GM19328 (cell line): ENCODE results near the gene SWAP70.

Experiments
- ATAC-seq: cut with Tn5 transposase; IDR thresholded peaks from one replicate; pipeline ENCODE4 v1.9.1; 2021; ENCODE audit warnings: mild to moderate bottlenecking, moderate library complexity; ENCODE audit not compliant: unreplicated experiment

The SWAP70 gene

DNA sequence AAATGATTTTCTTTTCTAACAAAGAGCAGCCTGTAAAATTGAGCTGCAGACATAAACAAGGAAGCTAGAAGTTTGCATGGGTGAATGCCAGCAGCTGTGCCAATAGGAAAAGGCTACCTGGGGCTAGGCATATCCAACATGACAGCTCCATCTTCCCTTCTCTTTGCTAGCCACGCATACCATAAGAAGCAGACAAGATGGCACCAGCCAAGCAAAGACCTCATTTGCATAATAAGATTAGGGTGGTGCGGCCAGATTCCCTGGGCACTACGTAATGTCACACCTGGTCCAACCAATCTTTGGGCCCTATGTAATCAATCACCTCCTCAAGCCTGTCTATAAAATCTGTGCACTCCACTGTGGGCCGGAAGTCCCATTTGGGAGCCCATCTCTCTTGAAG, 108.3 kb downstream of the SWAP70 start:
- ATAC-seq = no peak

DNA sequence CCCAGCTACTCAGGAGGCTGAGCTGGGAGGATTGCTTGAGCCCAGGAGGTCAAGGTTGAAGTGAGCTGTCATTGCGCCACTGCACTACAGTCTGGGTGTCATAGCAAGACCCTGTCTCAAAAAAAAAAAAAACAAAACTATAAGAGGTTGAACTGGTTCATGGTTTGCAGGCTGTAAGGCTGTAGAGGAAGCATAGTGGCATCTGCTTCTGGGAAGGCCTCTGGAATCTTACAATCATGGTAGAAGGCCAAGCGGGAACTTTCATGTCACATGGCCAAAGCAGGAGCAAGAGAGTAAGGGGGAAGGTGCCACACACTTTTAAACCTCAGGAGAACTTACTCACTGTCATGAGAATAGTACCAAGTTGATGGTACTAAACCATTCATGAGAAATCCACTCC, 109.6 kb downstream of the SWAP70 start:
- no peak for ATAC-seq

- ATAC-seq = no peak
Observed at GRCh38 chr11:9774109-9774508, 110.2 kb downstream of the SWAP70 start.

DNA sequence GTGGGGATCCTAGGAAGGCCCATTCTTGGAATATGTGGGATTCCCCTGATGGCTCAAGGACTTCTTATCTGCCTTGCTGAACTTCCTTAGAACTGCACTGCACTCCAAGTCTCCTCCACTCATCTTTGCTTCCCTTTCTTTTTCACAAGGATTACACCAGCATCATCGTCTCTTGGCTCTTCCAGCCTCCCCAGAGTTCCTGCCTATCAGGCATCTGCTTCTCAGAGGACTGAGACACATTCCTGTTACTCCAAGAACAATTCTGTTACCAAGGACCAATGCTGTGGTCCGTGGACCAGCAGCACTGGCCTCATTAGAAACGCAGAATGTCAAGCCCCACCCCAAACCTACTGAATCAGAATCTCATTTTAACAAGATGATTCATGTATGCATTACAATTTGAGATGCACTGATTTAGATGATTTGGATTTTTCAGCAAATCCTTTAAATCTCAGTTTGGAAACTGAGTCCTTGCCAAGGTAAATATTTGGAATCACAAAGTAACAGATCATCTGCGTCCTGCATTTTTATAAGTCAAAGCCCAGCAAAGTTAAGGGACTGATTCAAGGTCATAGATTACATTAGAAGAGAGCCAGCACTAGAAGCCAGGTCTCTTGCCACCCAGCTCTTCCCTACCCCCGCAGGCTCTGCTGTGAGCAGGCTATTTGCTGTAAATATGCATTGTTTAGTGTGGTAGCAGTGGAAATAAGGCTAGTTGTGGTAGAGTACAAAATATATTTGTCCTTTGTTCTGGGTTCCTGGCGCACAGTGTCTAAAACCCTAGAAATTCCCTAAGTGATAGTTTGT, 110.9 kb downstream of the SWAP70 start:
- no peak for ATAC-seq

DNA sequence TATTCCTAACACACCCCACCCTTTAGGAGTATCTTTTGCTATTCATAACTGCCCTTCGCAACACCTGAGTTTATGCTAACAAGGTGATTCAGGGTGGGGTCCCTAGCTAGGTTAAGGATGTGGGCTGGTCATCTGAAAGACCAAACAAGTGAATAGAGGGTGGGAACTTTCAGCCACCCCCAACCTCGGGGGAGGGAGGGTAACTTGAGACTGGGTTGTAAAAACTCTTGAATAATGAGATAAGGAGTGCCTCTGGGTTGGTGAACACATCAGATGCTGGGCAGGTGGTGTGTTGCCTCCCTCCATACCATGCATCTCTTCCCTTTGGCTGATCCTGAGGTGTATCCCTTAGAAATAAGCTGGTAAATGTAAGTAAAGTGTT, 111.5 kb downstream of the SWAP70 start:
- ATAC-seq = no peak

DNA sequence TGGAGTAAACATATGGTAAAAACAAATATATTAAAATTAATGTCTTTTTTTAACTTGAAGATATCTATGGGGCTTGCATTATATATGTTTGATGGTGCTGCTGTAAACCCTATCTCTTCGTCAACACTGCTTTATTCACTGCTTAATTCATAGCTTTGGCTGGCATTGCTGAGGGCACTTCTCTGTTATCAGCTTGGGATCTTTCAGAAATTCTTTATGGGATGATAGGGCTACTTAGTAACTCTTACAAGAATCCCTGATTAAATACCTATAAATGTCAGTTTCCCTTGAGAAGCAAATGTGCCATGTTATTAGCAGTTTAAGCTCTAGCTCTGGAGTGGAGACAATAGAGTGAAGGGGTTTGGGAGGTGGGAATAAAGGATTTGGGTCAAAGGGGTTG, 112.3 kb downstream of the SWAP70 start:
- ATAC-seq = no peak

DNA sequence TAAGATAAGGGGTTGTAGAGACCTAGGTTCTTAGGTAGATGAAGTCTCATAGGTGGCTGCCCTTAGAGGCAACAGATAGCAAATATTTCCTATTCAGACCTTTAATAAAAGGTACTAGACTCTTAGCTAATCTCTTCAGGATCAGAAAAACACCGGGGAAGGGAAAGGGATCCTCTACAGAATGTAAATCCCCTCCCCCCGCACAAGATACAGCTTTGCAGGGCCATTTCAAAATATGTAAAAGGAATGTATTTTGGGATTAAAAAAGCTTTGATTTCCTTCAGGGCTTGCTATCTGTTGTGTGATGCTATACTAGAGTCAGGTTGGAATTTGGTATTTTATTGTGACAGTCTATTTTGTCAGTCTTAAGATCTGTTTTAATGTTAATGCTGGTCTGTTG, 113.2 kb downstream of the SWAP70 start:
- ATAC-seq = no peak

- ATAC-seq = no peak
Observed at GRCh38 chr11:9777525-9777924, 113.6 kb downstream of the SWAP70 start.

DNA sequence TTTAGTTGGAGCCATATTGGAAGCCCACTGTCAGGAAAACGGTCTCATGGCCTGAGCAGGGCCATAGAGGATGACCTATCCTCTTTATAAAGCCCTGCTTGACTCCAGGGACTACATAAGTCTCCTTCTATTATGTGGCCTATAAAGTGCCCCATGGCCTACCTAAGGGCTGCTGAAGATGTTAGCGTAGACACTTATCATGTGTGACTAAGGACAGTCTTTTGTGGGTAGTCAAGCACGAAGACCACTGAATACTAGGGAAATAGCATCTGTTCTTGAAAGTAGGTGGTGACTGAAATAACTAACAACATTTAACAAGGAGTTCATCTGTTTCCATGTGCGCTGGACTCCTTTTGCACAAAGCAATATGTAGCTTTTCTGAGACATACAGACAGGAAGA, 117.1 kb downstream of the SWAP70 start:
- no peak for ATAC-seq

- ATAC-seq = no peak
Observed at GRCh38 chr11:9783986-9784385, 120.1 kb downstream of the SWAP70 start.

DNA sequence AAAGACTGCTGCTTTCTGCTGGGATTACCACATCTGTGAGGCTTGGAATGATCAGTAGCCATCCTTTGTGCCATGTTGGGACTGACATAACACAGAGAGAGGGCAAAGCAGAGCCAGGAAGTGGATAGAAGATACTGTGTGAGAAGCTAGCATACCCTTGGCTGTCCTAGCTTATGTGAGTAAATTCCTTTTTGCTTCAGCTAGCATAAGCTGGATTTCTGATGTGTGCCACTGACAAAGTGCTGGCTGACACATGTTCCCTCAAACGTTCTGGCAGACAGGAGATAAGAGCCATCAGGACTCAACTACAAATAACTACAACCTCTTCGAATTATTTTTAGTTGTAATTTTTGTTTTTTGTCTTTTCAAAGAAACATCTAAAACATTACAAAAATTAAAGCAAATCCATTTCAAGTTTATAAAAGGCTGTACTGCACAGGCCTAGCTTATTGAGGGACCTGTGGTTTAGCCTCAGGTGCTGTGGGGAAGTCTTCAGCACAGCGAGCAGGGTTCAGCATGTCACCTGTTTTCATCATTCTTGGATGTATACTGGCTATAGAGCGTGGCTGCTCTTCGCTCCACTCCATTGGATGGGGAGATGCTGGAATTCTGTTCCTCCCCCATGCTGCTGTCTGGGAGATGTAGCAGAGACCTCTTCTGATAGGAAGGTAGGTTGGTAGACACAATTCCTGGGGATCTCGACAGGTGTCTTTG, 120.9 kb downstream of the SWAP70 start:
- ATAC-seq = no peak

DNA sequence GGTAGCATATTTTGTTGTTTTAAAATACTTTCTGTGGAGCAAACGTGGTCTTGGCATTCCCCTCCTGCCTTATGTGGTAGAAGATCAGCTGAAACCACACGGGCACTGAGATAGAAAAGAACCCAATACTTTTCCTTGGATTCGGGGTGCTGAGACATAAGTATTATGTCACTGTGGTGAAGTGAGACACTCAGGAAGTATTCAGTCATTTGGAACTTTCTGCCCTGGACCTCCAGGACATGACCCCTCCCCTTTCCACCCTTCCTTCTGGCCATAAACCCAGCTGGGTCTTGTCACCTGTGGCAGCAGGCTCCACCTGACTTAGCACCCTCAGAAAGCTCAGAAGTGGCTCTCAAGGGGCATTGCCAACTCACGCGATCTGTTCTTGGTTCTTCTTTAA, 123.4 kb downstream of the SWAP70 start:
- ATAC-seq = no peak

DNA sequence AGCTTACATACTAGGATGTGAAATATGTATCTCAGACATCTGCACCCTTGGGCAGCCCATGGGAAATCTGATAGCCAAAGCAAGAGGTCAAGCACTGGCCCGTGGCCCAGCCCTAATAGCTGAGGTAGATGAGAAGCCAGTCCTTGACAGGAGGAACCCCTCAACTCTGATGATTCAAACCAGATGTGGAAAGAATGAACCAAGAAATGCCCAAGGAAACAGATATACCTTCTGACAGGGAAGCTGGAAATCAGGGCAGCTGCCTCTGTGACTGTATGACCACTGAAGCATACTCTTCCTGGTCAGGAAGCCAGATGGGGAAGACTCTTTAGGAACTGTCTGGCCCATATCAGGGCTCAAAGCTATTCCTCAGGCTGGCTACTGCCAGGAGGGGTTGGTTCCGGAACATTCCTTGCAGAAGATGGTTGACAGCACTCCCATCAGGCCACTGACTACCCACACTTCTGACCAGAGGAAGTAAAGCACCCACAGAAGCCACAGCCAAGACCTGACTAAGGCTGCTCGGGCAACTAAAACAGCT, 124.2 kb downstream of the SWAP70 start:
- no peak for ATAC-seq

DNA sequence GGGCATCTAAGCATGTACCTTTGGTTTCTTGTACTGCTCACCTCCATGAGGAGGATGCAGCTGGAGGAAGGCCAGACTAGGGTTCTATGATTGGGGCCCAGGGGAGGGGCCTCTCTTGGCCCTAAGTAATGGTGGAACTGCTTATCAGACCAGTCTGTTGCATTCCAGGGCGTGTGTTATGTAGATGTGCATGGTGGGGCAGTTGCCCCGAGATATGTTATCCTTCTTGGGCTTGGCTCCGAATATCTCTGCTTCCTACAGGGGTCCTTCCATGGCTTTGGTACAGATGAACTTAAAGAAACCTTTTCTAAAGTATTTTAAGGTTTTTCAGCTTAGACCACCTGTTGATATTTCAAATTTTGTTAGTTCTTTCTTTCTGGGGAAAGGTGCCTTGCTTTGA, 126.0 kb downstream of the SWAP70 start:
- no peak for ATAC-seq

DNA sequence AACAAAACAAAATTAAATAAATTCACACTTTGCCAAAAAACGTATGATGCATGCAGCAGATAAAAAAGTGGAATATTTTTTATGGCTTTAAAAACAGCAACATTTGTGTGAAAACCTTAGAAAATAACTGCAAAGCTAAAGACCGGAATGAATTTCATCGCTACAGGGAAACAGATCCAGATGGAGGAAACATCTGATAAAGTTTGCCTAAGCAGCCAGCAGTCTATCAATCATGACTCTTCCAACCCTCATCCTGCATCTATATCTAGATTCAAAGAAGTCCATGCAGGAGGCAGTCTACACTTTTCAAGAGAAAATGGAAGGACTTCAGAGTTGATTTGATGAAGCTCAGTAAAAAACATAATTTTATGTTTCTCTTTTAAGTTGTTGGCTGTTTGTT, 126.8 kb downstream of the SWAP70 start:
- ATAC-seq = no peak

GRCh38 chr11:9796266-9796665, 132.4 kb downstream of the SWAP70 start:
- ATAC-seq = no peak

- ATAC-seq = no peak
Observed at GRCh38 chr11:9796854-9797253, 133.0 kb downstream of the SWAP70 start.

DNA sequence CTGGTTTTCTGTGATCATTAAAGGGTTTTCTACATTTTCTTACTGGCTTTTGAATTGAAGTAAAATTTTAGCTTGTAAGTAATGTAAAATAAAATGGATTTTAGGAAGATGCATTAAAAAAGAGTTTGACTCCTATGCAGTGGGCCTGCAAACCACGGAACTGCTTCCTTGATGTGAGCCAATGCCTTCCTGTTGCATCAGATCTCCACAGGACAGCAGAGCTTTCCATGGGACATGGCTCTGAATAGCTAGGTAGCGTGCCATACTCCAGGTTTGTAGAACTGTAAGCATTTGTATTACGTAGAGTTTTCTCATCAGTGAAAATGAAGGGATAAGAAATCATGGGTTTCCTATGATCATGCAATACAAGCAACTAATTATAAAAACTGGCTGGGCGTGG, 133.4 kb downstream of the SWAP70 start:
- ATAC-seq = no peak

GRCh38 chr11:9799886-9800285, 136.0 kb downstream of the SWAP70 start:
- ATAC-seq = no peak

DNA sequence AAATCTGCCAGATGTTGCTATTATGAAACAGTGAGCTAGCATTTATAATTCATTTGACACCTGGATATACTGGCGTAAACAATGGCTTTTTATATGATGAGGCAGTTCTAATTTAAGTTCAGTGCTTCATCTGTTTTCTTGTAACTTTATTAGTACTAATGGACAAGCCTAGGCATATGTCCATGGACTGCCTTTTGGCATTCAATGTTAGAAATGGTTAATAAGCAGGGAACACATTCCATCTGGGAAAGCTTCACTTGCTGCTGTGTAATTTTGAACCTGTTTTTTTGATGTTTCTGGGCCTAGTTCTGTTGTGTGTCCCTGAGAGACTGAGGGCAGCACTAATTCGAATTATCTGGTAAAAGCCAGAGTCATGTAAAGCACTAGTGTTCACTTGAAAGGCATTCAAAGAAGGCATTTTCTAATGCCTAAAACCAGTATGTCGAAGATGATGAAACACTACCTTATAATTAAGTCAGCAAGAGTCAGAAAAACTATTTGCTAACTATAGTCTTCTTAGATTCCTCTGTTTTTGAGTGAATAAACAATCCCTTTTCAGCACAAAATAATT, 138.5 kb downstream of the SWAP70 start:
- ATAC-seq = no peak
